Stimulated activated CD8-positive, alpha-beta memory T cell treated with anti-CD3 and anti-CD28 coated beads, Interleukin-15, amount 100 ng/mL, for 4 hours (primary cell): Measurements from ENCODE around the gene RSPH6A.

Experiments
- DNase-seq, 2 donors: peaks; one replicate each; pipeline ENCODE4 v3.0.0-alpha.2; 2020; ENCODE audit warnings: low read depth in 2 of 2

The RSPH6A gene

DNA sequence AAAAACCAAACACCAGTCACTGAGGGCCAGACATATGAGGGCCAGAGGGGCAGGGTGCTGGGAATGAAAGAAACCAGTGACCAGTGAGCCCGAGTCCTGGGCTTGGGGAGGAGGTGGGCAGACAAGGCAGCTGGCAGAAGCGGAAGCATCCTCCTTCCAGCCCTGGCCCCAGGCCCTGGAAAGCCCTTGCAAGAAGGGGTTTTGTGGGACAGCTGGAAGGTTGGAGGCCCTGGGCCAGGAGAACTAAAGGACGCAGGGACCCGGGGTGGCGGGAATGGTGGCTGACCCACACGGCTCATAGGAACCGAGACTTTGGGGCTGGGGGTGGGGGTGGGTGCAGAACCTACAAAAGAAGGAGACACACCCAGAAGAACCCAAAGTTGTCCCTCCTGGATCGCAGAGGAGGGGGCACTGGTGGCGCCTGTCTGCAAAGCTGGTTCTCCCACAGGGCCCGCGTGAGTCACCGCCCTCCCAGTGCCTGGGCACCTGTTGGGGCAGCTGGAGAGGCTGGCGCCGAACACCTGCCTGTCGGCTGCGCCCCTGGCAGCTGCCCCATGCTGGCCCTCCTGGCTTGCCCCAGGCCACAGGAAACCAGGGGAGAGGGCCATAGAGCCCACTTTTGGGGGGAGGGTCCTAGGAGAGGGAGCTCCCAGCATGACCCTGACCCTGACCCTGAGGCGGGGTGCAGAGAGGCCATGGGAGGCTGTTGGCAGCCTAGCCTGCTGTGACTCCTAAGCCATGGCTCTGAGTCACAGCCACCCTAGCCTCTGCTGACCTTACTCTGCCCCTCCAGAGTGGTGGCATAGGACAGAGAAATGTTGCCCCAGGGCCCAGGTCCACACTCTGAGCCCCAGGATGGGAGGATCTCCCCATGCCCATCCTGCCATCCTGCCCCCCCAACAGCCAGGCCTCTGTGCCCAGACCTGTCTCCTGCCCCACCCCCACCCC lies 33.6 kb downstream of the RSPH6A start:
- DNase-seq: no peak

DNA sequence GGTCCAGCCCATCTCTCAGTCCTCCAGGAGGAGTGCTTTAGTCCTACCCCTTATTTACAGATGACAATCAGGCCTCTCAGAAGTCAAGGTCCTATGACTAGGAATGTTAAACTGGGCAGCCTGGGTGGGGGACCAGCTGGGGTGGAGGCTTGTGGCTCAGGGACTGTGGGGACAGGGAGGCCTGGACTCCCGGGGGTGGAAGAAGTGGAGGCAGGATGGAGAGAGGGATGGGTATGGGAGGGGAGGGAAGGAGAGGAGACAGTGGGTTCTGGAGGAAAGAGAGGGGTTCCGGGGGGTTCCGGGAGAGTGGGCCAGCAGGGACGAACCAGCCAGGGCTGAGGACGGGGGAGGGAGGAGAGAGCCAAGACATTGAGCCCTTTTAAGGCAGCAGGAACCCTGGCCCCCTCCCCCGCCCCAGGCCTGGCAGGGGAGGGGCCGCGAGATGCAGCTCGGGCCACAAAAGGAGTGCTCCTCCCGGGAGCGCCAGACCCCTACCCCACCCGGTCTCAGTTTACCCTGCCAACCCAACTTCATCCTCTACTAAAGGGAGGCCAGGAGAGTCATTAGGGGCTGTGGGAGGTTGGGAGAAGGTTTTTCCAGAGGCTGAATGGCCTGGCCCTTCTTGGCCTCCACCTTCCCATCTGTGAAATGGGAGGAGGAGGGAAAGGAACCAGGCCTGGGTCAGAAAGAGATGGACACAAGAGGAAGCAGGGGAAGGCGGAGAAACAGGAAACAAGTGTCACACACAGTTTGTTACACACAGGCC lies 34.5 kb downstream of the RSPH6A start:
- no peak for DNase-seq

DNA sequence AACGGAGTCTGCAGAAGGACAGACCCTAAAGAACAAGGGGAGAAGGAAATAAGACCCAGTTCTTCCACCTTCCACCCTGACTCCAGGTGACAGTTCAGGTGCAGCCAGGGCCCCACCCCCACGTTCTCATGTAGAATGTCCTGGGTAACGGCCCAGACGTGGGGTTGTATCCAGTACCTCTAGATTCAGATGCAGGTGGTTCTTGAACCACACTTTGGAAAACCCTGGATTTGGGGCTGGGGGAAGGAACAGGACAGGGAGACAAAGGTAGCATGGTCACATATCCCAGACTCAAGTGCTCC lies 35.0 kb downstream of the RSPH6A start:
- no peak for DNase-seq

DNA sequence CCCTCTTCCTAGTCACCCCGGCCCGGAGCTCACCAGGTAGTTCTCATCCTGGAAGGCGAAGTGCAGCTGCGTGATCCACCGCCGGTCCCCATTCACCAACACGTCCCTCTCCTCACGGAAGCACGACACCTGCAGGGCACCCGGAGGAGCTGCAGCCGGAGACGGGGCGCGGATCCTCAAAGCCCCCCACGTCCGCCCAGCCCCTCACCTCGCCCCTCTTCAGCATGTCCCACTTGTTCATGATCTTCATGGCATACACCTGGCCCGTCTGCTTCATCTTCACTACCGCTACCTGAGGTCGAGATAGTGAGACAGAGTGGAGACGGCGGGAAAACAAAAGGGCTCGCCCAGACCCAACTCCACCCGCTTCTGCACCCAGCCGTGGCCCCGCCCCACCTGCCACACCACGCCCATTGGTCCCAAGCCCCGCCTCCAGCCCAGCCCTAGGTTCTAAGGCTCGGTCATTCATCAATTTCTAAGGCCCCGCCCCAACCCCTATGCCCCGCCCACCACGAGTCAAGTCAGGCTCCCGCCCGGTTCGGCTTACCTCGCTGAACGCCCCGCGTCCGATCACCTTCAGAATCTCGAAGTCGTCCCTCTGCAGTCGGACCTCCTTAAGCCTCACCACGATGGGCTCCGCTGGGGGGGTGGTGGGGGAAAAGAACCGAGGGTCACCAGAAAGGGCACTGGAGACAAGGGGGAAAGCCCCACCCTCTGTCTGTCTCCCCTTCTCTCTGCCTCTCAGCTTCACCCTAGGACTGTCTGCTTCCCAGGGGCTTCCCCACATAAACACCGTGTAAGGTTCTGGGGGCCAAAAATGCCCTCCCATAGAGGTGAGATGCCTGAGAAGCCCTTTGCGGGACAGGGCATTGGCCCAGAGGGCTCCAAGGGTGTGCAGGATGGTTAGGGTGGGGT lies 35.6 kb downstream of the RSPH6A start:
- DNase-seq: peak; percentile 49 to 63

DNA sequence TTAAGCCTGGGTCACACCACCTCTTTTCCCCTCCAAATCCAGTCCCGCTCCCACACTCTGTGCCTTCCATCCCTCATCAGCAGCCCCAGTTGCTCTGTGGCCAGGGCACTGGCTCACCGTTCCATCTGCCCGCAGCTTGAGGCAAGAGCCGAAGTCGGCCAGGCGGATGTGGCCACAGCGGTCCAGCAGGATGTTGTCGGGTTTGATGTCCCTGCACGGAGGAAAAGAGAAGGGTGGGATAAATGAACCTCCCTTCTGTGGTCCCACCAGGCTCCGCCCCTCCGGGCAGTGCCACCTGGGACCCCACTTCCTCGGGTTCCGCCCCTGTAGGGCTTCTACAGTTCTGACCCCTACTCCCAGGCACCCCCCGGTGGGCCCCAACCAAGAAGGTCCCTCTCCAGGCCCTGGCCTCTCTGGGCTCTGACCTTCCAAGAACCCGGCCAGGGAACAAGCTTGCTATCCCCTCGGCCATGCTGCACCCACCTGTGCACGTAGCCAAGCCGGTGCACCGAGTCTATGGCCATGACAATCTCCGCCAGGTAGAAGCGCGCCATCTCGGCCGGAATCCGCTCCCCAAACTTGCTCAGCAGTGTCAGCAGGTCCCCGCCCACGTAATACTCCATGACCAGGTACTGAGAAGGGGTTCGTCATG lies 37.0 kb downstream of the RSPH6A start:
- DNase-seq: no peak

DNA sequence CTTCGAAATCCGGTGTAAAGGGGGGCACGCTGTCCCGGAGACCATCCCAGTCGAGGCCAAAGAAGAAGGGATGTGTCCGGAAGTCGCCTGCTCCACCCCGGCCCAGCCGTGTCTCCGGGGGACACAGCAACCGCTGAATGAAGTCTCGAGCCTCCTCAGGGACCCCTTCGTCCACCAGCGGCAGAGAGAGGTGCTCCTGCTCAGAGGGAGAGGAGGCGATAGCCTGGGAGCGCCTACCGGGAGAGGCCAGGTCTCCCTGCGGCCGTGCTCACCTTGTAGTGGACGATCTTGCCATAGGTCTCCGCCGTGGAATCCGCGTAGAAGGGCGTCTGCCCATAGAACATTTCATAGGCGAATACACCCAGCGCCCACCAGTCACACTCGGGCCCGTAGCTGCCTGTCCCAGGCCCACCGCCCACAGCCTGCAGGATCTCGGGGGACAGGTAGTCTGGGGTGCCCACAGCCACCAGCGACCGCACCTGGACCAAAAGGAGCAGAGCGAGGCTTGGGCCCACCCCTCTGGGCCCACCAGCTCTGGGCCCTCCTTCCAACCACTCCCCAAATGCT lies 37.6 kb downstream of the RSPH6A start:
- no peak for DNase-seq

DNA sequence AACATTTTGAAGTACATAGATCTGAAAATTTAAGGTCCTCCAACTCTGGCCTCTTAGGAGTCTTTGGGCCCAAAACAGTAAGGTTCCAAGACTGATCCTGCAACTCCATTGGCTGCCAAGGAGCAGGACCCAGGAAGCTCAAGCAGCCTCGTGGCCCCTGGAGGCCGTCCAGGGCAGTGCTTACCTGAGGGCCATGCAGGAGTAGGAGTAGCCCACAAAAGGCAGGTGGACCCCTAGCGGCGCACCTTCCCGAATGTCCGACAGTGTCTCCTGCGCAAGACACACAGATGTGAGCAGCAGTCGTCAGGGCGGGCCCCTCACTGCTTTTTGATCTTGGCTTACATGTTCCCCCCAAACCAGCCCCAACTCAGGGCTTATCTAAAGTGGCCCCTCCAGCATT lies 40.3 kb downstream of the RSPH6A start:
- DNase-seq: no peak

DNA sequence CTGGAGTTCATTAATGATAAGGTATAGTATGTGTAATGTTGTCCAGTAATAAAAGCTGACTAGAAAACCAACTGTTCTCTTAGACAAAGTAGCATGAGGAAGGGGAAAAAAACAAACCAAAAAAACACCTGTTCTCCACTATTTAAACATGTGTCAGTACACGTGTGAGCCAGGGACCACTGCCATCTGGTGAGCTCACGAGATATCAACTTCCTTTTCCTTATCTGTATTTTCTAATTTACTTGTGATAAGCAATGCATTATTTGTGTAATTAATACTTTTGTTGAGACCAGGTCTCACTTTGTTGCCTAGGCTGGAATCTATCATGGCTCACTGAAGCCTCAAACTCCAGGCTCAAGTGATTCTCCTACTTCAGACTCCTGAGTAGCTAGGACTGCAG lies 41.7 kb downstream of the RSPH6A start:
- no peak for DNase-seq

DNA sequence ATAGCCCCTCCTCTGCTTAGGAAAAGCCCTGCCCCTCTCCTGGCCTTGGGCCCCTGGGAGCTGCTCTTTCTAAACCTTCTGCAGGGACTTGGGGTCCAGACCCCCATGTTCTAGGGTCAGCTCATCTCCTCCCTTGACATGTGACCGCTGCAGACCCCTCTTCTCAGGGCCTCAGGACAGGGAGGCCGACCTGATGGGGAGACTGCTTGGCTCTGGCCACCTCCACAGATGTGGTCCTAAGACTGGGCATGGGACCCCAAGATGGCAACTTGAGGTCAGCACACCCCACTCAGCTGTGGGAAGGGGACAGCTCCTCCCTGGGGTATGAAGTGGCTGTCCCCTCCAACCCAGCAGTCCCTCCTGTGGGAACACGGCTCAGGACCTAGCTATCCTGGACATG lies 42.2 kb downstream of the RSPH6A start:
- no peak for DNase-seq

DNA sequence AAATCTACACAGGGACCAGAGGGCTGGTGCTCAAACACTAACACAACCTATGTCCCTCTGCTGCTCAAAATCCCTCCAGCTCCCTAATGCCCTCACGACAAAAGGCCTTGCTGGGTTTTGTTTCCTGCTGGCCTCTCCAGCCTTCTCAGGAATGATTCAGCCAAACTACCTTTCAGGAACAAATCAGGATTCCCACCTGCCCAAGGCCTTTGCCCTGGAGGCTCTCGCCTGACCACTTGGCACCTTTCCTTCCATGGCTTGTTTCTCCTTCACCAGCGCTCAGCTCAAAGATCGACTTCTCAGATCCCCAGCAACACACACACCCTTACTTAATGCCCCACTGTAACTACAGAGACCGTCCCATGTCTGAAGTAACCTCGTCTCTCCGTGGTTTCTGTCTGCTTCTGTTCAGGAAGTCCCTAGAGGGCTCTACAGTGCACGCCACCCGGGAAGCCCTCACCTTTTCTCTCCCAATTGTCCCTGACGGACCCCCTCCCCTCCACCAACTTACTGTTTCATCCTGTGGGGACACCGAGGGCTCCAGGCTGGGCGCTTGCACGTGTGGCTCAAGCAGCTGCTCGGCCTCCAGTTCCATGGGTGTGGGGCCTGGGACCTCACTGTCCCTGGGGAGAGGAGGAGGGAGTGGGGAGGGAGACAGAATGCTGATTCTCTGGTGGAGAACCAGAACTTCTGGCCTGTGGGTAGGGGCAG lies 42.8 kb downstream of the RSPH6A start:
- no peak for DNase-seq

DNA sequence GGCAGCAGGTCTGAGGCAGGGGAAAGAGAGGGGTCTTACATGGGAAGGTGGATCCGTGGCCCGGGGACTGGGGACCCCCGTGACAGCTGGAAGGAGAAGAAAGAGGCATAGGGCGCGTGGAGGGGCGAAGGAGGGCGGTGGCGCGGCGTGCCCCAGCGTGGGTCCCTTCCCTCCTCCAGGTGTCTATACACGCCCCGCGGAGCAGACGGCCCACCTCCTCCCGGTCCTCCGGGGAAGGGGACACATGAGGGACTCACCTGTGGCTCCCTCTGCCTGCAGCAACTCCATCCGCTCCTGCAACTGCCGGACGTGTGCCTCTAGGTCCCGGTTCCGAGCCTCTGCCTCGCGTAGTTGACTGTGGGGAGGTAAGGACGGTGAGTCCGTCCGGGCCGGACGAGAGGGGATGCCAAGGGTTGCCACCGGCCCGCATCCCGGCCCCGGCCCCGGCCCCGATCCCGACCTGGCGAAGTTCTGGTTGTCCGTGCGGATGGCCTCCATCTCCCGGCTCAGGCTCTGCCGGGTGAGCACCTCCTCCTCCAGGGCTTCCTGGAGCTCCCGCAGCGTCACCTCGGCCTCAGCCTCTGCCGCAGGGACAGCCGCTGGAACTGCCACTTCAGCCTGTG lies 43.7 kb downstream of the RSPH6A start:
- DNase-seq: no peak

DNA sequence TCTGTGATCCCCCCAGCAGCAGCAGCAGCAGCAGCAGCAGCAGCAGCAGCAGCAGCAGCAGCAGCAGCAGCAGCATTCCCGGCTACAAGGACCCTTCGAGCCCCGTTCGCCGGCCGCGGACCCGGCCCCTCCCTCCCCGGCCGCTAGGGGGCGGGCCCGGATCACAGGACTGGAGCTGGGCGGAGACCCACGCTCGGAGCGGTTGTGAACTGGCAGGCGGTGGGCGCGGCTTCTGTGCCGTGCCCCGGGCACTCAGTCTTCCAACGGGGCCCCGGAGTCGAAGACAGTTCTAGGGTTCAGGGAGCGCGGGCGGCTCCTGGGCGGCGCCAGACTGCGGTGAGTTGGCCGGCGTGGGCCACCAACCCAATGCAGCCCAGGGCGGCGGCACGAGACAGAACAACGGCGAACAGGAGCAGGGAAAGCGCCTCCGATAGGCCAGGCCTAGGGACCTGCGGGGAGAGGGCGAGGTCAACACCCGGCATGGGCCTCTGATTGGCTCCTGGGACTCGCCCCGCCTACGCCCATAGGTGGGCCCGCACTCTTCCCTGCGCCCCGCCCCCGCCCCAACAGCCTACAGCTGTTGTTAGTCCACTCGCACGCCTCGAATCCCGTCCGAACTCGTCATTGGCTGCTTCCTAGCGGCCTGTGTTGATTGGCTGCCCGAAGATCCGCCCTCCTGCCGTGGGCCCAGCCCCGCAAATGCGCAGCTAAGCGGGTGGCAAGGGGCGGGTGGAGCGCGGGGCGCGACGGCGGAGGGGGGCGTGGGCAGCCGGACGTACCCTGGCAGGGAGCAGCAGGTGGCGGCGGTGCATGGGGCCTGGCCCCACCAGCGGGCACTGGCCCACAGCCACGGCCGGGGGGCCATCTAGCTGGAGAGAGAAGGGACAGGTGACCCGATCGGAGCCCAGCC lies 44.7 kb downstream of the RSPH6A start:
- peak; percentile 77 to 80 for DNase-seq

DNA sequence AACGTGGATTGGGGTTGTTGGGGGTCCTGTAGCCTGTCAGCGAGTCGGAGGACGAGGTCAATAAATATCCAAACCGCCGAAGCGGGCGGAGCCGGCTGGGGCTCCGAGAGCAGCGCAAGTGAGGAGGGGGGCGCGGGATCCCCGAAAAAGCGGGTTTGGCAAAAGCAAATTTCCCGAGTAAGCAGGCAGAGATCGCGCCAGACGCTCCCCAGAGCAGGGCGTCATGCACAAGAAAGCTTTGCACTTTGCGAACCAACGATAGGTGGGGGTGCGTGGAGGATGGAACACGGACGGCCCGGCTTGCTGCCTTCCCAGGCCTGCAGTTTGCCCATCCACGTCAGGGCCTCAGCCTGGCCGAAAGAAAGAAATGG lies 45.3 kb downstream of the RSPH6A start:
- no peak for DNase-seq

DNA sequence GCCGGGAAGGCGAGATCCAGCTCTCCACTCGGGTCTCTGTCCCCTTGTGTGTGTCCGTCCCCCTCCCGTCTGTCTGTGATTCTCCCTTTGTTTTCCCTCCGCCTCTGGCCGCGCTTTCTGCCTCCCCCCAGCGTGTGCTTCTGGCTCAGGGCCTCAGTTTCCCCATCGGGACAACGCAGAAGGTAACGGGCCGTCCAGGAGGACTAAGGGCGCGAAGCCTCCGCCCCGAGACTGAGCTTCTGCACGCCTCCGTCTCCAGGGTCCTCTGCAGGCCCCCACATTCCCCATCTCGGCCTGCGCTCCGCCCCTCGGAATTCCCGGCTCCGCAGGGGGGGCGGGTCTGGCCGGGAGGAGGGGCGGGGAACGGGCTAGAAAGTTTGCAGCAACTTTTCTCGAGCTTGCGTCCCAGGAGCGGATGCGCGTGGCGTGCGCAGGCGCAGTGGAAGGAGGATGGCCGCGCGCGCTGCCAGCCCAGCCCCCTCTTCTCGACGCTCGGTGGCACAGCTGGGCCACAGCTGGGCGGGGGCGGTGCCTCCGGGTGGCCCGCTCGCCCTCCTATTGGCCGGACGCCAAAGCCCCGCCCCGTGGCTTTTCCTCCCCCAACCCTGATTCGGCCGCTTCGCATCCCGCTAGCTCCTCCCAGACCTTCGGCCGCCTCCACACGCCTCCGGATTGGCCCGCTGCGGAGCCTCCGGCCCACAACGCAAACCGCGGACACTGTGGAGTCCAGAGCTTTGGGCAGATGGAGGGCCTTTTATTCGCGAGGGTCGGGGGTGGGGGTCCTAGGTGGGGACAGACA lies 45.9 kb downstream of the RSPH6A start, which contains the start of gene SIX5:
SIX5 (minus strand) TSS at position 269 of the 799 bp plus-strand sequence. CDS start 408 bp downstream, outside the sequence.
- peak; percentile 81 to 84 for DNase-seq

DNA sequence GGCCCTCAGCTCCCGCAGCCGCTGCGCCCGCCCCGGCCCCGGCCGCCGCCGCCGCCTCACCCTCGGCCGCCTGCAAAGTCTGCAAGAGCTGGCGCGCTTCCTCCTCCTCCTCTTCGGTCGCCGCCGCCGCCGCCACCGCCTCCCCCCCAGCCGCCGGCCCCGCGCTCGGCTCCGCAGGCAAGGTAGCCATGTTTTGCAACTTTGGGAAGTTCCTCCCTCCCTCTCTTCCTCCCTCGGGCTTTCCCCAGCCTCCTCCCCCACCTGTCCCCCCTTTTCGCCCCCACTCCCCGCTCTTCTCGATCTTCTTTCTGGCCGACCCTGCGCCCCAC lies 46.5 kb downstream of the RSPH6A start:
- DNase-seq: no peak

DNA sequence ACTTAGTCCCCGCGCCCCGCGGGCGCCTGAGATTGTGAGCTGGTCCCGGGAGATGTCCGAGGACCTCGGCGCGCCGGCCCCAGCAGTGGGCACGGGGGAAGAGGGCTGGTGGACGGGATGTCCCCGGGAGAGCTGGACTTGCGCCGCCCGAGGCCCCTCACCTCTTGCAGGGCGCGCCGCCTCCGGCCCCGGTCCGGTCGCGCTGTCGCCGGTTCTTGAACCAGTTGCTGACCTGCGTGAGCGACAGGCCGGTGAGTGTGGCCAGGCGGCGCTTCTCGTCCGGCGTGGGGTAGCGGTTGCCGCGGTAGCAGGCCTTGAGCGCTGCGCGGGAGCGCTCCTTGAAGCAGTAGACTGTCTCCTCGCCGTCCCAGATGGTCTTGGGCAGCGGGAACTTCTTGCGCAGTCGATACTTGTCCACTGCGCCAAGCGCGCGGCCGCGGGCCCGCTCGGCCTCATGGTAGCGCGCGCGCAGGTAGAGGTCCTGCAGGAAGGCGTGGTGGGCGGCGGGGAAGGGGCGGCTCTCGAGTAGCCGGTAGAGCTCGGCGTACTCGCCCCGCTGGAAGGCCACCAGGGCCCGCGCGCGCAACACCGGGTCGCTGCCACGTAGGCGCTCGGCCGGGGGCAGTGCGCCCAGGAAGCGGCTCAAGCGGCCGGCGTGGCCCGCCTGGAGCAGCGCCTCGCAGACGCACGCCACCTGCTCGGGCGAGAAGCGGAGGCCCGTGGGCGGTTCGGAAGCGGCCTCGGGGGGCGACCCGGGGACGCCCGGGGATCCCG lies 47.0 kb downstream of the RSPH6A start:
- DNase-seq: no peak

DNA sequence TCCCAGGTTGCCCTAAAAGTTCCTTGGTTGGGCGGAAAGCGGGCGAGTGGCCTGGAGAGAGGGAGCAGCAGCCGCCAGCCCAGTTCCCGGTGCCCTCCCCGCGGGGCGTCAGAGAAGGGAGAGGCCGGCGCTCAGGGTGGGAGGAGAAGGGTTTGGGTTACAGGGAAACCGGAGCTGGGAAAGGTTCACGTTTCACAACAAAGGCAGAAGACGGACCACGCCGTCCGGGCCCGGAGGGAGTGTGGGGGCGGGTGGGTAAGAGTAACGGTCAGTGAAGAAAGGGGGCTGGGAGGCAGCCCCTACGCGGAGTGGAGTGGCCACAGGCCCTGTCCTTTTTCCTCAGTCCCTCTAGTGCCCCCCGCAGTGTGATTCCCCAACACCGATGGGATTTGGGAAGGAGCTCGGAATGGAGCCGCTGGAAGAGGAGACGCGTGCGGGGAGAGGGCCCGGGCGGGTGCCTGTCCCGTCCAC lies 47.7 kb downstream of the RSPH6A start:
- no peak for DNase-seq
